Ishikawa (cell line): ENCODE measurements around the gene TMEM171.

Experiments used
- CREB1 ChIP-seq: IDR thresholded peaks from 2 replicates; pipeline ENCODE4 v1.6.1; 2012; ENCODE audit warnings: low read depth
- EGR1 ChIP-seq: IDR thresholded peaks from 2 replicates; pipeline ENCODE4 v1.6.1; 2012
- EP300 ChIP-seq: IDR thresholded peaks from 2 replicates; pipeline ENCODE4 v1.6.1; 2012; ENCODE audit warnings: borderline replicate concordance
- FOXM1 ChIP-seq: IDR thresholded peaks from 2 replicates; pipeline ENCODE4 v1.6.1; 2012; ENCODE audit warnings: low read depth, borderline replicate concordance
- MAX ChIP-seq: IDR thresholded peaks from 2 replicates; pipeline ENCODE4 v1.6.1; 2012
- NFIC ChIP-seq: IDR thresholded peaks from 2 replicates; pipeline ENCODE4 v1.6.1; 2012
- RAD21 ChIP-seq: IDR thresholded peaks from 2 replicates; pipeline ENCODE4 v1.6.1; 2012; ENCODE audit warnings: low read depth
- REST ChIP-seq: IDR thresholded peaks from 2 replicates; pipeline ENCODE4 v1.6.1; 2012; ENCODE audit warnings: low read depth, mild to moderate bottlenecking
- TAF1 ChIP-seq: IDR thresholded peaks from 2 replicates; pipeline ENCODE4 v1.6.1; 2012; ENCODE audit warnings: low read depth, mild to moderate bottlenecking
- TCF12 ChIP-seq: IDR thresholded peaks from 2 replicates; pipeline ENCODE4 v1.6.1; 2012; ENCODE audit warnings: low read depth
- TEAD4 ChIP-seq: IDR thresholded peaks from 2 replicates; pipeline ENCODE4 v1.6.1; 2012
- YY1 ChIP-seq: IDR thresholded peaks from 2 replicates; pipeline ENCODE4 v1.6.1; 2012; ENCODE audit warnings: low read depth
- ZBTB7A ChIP-seq: IDR thresholded peaks from 2 replicates; pipeline ENCODE4 v1.6.1; 2012; ENCODE audit warnings: low read depth

TMEM171 gene

GRCh38 chr5:73174100-73174815 is 53.9 kb downstream of the TMEM171 start:
- TF ChIP-seq TCF12, result no peak
- no peak for TF ChIP-seq MAX
- TF ChIP-seq RAD21, result no peak
- no peak for TF ChIP-seq REST

- TF ChIP-seq REST (no peak), RAD21 (no peak), EGR1 (no peak), MAX (no peak), YY1 (no peak), EP300 (no peak), CREB1 (no peak), TEAD4 (no peak)
Observed at GRCh38 chr5:73176250-73176649, 55.9 kb downstream of the TMEM171 start.

GRCh38 chr5:73178265-73178664 is 57.9 kb downstream of the TMEM171 start:
- TF ChIP-seq NFIC, result no peak
- no peak for TF ChIP-seq TAF1
- no peak for TF ChIP-seq FOXM1
- no peak for TF ChIP-seq REST
- TF ChIP-seq TEAD4, result no peak
- no peak for TF ChIP-seq EP300
- no peak for TF ChIP-seq EGR1
- no peak for TF ChIP-seq CREB1
- no peak for TF ChIP-seq RAD21
- no peak for TF ChIP-seq MAX
- no peak for TF ChIP-seq ZBTB7A

GRCh38 chr5:73179730-73180129 is 59.4 kb downstream of the TMEM171 start:
- no peak for TF ChIP-seq NFIC
- no peak for TF ChIP-seq TEAD4
- no peak for TF ChIP-seq EP300
- TF ChIP-seq ZBTB7A, result no peak
- TF ChIP-seq EGR1, result no peak
- TF ChIP-seq RAD21, result no peak

GRCh38 chr5:73180566-73180965 is 60.2 kb downstream of the TMEM171 start:
- TF ChIP-seq FOXM1 (no peak), EP300 (no peak), TEAD4 (no peak), TAF1 (no peak), REST (no peak)
